C4-2B (cell line): Measurements from ENCODE around the gene TAGLN2.

ENCODE experiments used
- ZFX ChIP-seq: fragments of 450-650 bp; IDR thresholded peaks from 2 replicates; pipeline ENCODE4 v1.6.1; 2017
- TF ChIP-seq, protein P1 (sequence below): fragments of 450-650 bp; conservative IDR thresholded peaks from 2 replicates; pipeline ENCODE4 v1.5.1; 2017; ENCODE audit warnings: mild to moderate bottlenecking

DNA sequence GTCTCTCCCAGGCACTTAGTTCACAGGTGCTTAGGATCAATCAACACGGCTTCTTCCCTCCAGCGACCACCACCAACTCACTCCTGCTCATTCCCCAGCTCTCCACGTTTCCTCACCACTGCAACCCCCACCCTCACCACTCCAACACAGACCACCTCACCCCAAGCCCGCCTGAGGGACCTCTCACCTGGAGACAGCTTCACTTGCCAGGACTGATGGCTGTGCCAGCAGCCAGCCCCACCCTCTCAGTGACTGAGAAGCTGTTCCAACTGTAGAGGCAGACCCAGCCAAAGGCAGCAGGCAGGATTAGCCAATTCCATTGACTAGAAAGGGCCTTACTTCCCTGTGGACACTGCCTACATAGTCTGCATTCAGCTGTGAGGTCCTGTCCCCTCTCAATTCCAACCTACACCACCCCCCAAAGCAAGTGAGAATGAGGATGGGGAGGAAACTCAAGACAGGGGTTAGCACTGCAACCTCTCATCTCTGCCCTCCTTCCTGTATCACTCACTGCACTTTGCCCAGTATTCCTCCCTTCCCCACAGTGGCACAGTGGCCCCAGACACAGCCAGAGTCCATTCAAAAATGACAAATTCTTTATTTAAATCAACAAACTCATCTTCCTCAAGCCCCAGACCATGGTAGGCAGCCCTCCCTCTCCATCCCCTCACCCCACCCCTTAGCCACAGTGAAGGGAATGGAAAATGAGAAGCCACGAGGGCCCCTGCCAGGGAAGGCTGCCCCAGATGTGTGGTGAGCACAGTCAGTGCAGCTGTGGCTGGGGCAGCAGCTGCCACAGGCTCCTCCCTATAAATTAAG is 7.6 kb downstream of the TAGLN2 start:
- TF ChIP-seq, protein P1, sequence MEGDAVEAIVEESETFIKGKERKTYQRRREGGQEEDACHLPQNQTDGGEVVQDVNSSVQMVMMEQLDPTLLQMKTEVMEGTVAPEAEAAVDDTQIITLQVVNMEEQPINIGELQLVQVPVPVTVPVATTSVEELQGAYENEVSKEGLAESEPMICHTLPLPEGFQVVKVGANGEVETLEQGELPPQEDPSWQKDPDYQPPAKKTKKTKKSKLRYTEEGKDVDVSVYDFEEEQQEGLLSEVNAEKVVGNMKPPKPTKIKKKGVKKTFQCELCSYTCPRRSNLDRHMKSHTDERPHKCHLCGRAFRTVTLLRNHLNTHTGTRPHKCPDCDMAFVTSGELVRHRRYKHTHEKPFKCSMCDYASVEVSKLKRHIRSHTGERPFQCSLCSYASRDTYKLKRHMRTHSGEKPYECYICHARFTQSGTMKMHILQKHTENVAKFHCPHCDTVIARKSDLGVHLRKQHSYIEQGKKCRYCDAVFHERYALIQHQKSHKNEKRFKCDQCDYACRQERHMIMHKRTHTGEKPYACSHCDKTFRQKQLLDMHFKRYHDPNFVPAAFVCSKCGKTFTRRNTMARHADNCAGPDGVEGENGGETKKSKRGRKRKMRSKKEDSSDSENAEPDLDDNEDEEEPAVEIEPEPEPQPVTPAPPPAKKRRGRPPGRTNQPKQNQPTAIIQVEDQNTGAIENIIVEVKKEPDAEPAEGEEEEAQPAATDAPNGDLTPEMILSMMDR: no peak
- TF ChIP-seq ZFX: no peak
